HG03558 (cell line): ENCODE results near the gene ASB18.

Experiments used
- ATAC-seq: cut with Tn5 transposase; IDR thresholded peaks from one replicate; pipeline ENCODE4 v1.9.1; 2021; ENCODE audit warnings: moderate number of reproducible peaks; ENCODE audit not compliant: unreplicated experiment; ENCODE audit errors: extremely low read depth

The ASB18 gene

GRCh38 chr2:236177967-236178889, 86.0 kb downstream of the ASB18 start:
- ATAC-seq, result no peak

DNA sequence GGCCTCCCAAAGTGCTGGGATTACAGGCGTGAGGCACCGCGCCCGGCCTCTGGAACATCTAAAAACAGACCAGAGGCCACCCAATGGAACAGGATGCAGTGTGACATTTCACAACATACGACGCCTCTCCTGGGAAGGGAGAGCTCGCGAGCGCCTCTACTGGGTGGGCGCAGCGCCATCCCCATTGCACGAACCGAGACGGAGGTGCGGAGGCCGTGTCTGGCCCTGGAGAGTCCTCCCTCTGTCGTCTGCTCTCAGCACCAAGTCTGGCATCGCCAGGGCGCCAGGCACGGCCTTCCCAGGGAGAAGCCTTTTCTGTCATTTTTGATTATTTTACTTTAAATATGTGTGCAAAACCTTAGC, 86.6 kb downstream of the ASB18 start:
- ATAC-seq, result no peak

DNA sequence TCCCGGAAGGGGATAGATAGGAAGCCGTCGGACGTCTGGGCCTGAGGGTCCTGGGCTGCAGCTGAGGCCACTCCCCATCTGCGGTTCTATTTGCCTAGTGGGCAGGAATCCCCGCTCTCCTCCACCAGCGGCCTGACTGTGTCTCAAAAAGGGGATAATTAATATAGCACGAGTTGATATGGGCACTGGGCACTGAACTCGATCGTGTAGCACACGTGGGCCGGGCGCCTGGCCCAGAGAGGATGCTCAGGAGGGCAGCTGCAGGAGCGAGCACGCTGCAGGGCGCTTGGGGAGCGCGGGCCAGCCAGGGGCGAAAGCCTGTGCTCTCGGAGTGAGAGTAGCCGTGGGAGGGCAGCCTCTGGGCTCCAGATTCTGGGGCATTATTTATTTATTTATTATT, 87.3 kb downstream of the ASB18 start:
- ATAC-seq, result no peak

GRCh38 chr2:236176417-236176816, 87.8 kb downstream of the ASB18 start:
- no peak for ATAC-seq

- no peak for ATAC-seq
These were observed 88.6 kb downstream of the ASB18 start for GRCh38 chr2:236175548-236176150.

DNA sequence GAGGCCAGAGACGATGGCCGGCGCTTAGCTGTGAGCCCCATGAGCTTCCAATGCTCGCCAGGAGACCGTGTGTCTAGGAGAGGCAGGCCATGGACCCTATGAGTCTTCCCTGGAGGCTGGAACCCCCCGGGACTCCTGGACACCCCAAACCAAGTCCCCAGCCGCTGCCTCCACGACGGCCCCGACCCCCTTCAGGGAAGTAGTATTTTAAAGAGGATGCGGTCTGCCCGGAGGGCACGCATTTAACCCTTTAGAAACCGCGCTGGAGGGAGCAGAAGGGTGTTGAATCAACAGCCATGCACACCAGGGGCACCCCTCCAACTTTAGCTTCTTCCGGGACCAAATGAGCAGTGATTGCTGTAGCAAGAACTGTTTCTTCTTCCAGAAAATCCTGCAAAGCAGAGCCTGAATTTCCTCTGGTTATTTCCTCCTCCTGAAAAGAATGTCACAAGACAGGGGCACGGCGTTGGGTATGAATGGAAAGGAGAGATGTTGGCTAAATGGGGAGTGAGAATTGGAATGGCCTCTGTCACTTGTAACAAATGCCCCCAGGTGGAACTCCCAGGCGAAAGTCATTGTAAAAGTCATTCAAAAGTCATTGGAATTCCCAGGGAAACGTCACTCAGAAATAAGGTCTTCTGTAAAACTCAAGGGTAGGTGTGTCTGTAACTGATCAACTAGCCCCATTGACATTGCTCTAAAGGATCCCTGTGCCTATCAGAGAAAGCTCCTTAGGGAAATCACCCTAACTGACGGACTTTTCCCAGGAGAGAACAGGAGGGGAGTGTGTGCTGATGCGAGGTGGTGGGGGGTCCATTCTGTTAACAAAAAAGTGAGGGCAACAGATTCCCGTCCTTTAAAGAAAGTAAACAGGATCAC, 90.2 kb downstream of the ASB18 start:
- ATAC-seq, result no peak

- no peak for ATAC-seq
These were observed 91.0 kb downstream of the ASB18 start for GRCh38 chr2:236173036-236173728.

DNA sequence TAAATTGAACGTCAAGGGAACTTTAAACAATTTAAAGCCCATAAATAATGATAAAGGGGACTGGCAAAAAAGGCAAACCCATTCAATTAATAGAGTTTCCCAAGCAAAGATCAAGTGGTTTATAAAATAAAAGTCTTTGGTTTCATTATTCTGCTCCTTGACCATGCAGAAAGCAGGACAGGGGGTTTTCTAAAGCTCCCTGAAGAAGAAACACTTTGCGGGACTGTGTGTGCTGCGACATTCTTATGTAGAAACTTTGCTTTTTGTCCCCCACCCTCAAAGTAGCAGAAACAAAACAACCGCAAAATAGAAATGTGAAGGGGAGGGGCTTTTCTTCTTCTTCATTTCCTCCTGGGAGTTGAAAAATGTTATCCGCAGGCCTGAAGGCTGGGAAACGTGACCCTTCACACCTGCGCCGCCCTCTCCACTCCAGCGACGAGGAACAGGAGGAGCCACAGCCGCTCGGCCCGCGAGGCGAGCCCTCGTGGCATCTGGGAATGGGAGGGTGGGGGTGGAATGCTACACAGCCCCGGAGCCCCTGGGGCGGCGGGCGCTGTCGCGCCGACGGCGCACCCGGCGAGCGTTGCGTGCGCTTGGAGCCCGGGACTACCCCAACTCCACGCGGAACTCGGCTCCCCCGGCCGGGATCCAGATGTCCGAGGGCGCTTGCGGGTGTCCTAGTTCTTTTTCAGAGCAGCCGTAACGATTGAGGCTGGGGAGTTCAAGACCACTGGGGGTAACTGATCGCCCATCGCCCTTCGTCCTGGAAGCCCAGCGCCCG, 91.8 kb downstream of the ASB18 start:
- ATAC-seq, result no peak

- no peak for ATAC-seq
These were observed 92.4 kb downstream of the ASB18 start for GRCh38 chr2:236171680-236172254.

- no peak for ATAC-seq
These were observed 93.0 kb downstream of the ASB18 start for GRCh38 chr2:236171181-236171679.

- no peak for ATAC-seq
These were observed 93.5 kb downstream of the ASB18 start for GRCh38 chr2:236170590-236171165.

GRCh38 chr2:236169741-236170589, 94.2 kb downstream of the ASB18 start:
- ATAC-seq, result no peak

DNA sequence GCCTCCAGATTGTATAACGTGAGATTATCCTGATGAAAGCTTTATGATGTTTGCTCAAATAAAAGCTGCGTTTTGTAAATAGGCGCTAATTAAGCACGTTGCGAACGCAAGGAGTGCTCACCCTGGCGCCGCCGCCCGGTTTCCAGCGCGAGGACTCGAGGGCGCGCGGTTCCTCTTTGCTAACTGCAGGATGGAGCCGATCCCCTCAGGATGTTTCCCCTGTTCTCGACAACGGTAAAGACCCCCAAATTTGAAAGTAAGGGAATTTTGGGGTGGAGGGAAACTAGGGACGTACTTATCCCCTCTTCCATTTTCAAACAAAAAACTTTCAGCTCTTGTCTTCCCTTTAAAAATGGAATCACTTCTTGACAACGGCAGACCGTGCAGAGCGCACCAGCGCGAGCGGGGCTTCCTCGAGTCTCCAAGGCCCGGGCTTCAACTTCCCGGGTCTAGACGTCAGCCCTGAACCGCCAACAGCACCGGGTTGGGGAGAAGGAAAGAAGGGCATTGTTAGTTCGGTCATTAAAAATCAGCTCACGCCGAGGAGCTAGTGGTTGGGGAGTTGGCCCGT, 95.0 kb downstream of the ASB18 start:
- ATAC-seq, result no peak

DNA sequence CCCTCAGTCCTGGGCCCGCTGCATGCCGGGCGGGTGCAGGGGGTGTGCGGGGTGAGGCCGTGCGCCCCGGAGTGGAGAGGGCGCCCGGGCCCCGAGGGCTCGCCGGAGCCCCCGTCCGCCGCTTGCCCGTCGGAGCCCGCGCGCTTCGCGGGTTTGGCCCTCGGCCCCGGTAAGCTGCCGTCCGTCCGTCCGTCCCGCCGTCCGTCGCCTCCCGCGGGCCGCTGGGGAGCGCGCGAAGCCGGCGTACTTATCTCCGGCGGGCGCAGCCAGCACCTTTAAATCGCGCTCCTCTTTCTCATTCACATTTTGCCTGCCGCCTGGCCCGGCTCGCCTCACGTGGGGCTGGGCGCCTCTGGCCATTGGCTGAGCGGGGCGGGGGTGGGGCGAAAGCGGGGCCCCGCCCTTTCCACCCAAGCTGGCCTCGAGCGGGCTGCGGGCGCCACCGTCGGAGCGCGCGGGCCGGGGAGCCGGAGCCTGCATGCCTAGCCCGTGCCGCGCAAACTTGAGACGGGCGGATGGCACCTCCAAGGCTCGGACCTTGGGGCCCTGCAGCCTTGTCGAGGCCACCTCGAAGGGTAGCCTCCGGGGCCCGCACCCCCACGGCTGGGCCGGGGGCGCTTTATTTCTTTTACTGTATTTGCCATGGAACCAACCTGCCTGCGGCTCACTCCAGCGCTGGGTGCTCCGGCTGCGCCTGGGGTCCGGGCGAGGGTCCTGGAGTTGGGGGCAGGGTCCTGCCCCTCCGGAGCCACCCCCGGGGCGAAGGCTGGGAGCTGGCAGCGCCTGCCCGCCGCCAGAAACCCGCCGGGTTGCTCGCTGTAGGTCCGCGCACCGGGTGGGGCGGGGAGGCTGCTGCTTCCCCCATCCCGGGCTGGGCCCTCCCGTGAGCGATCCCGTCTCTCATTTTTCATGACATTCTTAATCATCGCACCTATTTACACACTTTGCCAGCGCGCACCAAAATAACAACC, 95.8 kb downstream of the ASB18 start, which contains the start of gene GBX2:
Gene GBX2 (minus strand): TSS at position 277 of the 971 bp plus-strand sequence. CDS start 415 bp downstream, outside the sequence.
- ATAC-seq, result no peak

GRCh38 chr2:236167297-236168109, 96.7 kb downstream of the ASB18 start:
- no peak for ATAC-seq
